HT1080 (cell line): ENCODE results near the gene RTCA. TPM values are rescaled to one million over a fixed set of nuclear protein-coding genes. Genes with fewer than 3 reads are reported as not detected.
"Not testable (repeated sequence)": the region's sequence is repeated elsewhere in the genome, so short reads cannot be mapped to it uniquely, and the experiment has no call there.

ENCODE experiments used
- DNase-seq: peaks from one replicate; pipeline ENCODE4 v3.0.0-alpha.2; 2015; ENCODE audit warnings: low read depth
- total RNA-seq: library from RNA; depleted of rRNA; stranded (reverse); fragments of >200 nt; shearing (Covaris generic); gene quantifications from 2 replicates; pipeline ENCODE4 v1.2.3, GENCODE V29; 2014

RTCA gene
- total RNA-seq, 1 experiment from 2014 or later, result 37.9 TPM

GRCh38 chr1:100306735-100307313, 40.8 kb downstream of the RTCA start:
- DNase-seq, result no peak

- peak; percentile 49 for DNase-seq
Observed at GRCh38 chr1:100308777-100309176, 42.8 kb downstream of the RTCA start.

GRCh38 chr1:100309863-100310262, 43.8 kb downstream of the RTCA start:
- DNase-seq, result no peak

GRCh38 chr1:100313382-100313781, 47.4 kb downstream of the RTCA start:
- DNase-seq, result peak; percentile 46

- no peak for DNase-seq
Observed at GRCh38 chr1:100316622-100317021, 50.6 kb downstream of the RTCA start.

GRCh38 chr1:100320311-100321099, 54.5 kb downstream of the RTCA start:
- DNase-seq, result no peak

- DNase-seq, result no peak
Observed at GRCh38 chr1:100321100-100321493, 55.1 kb downstream of the RTCA start.

- no peak for DNase-seq
Observed at GRCh38 chr1:100321506-100321905, 55.5 kb downstream of the RTCA start.

GRCh38 chr1:100322436-100323211, 56.6 kb downstream of the RTCA start:
- DNase-seq, result no peak

- no peak for DNase-seq
Observed at GRCh38 chr1:100323419-100324106, 57.5 kb downstream of the RTCA start.

GRCh38 chr1:100325415-100326324, 59.7 kb downstream of the RTCA start:
- DNase-seq, result no peak

- not testable (repeated sequence) for DNase-seq
Observed at GRCh38 chr1:100326325-100326670, 60.3 kb downstream of the RTCA start.

GRCh38 chr1:100328133-100328532, 62.1 kb downstream of the RTCA start:
- no peak for DNase-seq

GRCh38 chr1:100331146-100331545, 65.1 kb downstream of the RTCA start:
- not testable (repeated sequence) for DNase-seq

GRCh38 chr1:100332331-100332730, 66.3 kb downstream of the RTCA start:
- DNase-seq, result no peak

GRCh38 chr1:100335436-100335835, 69.4 kb downstream of the RTCA start:
- no peak for DNase-seq

- DNase-seq, result not testable (repeated sequence)
Observed at GRCh38 chr1:100337878-100338277, 71.9 kb downstream of the RTCA start.

- DNase-seq, result not testable (repeated sequence)
Observed at GRCh38 chr1:100339735-100340134, 73.7 kb downstream of the RTCA start.

- DNase-seq, result no peak
Observed at GRCh38 chr1:100340494-100340893, 74.5 kb downstream of the RTCA start.

GRCh38 chr1:100342348-100342747, 76.3 kb downstream of the RTCA start:
- no peak for DNase-seq
